Fibroblast of skin of scalp (primary cell): ENCODE measurements around the gene ZDHHC14.
A peak's percentile ranks its signal among the peaks of the same experiment; 100 is the strongest.

Experiments used
- DNase-seq: peaks from one replicate; pipeline ENCODE4 v3.0.0-alpha.2; 2013

ZDHHC14 gene

DNA sequence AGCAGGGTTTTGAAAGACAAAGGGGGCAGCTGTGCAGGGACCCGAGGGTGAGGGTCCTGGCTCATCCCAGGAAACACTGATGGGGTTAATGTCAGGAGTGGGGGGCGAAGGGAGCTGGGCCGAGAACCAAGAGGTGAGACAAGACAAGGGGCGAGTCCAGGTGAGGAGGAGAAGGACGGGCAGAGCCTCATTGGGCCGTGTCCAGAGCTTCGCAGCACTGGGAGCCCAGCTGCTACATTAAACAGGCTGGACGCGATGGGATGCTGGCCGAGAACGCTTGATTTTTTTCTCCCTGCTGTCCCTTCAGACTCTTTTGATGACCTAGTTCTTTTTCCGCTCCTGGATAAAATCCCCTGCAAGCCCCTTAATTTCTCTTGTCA is 269.3 kb downstream of the ZDHHC14 start:
- DNase-seq = no peak

DNA sequence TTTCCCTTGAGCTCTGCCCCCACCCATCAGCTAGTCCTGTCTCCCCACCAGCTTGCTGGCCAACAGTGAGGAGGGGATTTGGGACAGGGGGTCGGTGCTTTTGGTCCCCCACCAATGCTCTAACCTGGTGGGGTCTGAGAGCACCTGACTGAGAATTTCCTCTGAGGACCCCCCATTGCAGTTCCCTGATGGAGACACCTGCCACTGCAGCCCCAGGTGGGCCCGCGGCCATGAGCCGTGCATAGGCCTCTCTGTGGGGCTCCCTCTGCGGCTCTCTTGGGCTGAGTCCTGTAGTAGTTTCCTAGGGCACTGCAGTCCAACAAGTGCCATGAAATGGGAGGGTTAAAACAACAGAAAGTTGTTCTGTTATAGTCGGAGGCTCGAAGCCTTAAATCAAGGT is 269.8 kb downstream of the ZDHHC14 start:
- no peak for DNase-seq

DNA sequence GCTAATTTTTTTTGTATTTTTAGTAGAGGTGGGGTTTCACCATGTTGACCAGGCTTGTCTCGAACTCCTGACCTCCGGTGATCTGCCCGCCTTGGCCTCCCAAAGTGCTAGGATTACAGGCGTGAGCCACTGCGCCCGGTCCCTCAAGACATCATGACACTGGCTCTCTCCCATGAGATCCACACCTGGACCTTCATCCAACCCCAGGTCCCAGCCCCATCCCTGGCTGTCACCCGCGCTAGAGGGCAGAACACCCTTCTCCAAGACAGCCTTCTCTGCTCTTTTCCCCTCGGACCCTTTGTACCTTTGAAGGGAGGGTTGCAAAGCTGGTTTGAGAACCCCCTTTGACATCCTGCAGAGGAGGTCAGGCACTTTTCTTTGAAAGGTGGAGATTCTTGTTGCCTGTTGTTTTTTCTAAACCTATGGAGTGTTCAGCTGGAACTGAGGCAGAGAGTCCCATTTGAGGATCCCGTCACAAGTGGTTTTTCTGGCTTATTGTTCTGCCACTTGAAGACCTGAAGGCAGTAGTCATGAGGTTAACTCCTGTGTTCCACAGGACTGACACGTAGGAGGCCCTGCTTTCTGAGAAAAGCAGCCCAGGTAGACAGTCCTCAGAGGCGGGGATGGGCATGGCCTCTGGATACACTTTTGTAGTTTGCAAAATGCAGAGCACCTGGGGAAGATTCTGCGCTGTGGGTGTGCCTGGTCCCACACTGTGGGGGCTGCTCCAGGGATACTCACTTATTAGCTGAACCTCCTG is 270.9 kb downstream of the ZDHHC14 start:
- DNase-seq = no peak

DNA sequence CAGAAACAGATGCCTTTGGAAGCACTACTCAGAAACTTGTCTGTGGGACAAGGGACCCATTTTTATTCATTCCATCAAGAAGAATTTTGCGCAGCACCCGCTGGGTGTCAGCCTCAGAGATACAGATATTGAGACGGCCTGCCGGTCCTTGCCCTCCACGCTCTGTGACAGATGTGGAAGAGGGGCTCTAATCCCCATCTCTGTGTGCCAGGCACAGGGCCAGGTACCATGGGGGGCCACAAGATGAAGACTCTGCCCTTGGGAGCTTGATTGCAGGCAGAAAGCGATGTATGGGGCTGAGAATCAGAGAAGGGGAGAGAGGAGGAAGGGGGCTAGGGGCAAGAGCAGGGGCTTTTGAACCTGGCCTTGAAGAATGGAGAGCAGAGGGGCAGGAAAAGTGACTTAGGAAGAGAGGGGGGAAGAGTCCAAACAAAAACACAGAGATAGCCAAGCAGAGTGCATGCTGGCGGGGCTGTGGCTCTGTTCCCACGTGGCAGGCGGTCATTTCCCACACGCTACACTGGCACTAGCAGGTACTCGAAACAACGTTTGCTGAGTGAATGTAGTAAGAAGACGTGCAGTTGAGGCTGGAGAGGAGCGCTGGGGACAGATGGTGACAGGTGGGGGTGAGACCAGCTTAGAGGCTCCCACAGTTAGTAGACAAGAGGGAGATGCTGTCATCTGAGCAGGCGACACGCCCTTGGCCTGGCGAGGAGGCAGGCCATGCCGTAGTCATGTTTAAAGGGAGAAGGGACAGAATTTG is 271.8 kb downstream of the ZDHHC14 start:
- no peak for DNase-seq

DNA sequence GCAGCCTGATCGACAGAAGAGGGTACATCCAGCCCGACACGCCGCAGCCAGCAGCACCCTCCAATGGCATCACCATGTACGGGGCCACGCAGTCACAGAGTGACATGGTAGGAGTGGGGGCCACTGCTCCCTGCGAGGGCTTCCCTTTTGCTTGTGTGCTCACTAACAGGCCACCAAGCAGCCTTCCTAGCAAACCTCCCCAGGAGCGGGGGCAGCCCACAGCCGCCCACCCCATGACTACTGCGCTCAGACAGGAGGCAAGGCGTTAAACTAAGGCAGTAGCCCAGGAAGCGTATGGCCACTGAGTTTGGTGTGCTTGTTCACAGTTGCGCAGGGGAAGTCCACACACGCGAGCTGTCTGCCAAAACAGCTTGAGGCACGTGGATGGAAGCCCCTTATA is 272.5 kb downstream of the ZDHHC14 start:
- no peak for DNase-seq

DNA sequence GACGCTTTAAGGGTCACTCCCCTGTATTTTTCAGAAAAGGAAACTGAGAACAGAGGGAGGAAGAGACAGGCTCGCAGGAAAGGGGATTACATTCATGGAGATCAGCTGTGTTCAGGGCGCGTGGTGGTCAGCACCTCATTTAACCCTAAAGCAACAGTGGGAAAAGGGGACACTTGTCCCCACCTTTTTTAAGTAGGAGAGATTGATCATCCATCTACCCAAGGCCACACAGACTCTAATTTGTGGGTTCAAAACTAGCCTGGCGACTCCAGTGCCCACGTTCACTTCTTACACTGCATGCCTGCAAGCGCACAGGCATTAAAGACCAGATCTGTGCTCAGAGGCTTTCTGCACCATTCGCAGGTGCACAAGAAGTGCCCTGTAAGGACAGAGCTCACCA is 274.1 kb downstream of the ZDHHC14 start:
- DNase-seq = no peak

DNA sequence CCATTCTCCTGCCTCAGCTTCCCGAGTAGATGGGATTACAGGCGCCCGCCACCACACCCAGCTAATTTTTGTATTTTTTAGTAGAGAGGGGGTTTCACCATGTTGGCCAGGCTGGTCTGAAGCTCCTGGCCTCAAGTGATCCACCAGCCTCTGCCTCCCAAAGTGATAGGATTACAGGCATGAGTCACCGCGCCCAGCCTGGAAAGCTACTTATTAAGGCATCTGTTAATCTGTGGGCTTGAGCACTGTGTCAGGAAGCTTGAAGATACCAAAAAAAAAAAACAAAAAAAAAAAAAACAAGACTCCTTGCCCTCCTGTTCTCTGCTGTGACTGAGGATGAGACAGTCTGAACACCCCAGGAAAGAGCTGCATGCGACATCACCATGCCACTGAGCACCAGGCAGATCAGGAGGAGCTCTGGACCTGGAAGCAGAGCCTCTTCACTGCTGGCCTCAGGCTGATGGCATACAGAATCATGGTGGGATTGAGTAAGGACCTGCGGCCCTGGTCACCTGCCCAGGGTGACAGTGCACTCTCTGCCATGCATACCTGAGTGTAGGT is 275.5 kb downstream of the ZDHHC14 start:
- peak; percentile 38 for DNase-seq

DNA sequence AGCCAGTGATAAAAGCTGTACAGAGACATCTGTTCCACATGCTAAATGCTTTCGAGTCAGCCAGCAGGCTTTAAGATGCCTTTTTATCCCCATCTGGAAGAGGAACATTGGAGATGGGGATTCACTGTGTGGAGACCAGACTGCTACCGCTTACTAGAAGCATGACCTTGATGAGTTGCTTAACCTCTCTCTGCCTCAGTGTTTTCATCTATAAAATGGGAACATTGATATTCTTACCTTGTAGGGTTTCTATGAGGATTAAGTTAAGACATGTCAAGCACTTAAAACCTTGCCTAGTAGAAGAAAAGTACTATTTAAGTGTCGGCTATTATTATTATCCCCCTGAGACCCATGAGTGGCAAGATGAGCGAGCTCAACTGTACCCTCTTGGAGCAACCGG is 276.8 kb downstream of the ZDHHC14 start:
- DNase-seq = no peak

DNA sequence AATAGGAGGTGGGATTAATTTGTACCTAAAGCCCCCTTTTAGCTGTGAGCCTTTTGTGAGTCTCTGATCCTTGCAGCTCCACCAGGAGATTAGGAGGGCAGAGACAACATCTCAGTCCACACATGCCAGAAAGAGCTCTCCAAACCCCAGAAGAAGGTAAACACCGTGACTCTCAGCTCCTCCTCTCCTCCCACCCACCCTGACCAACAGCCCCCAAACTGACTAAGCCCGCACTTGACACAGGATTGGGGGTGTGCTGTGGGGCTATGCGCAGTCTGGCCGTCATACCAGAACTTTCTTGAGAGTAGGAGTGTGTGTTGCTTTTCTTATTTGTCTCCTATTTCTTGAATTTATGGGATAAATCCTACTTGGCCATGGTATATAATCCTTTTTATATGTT is 277.3 kb downstream of the ZDHHC14 start:
- no peak for DNase-seq

DNA sequence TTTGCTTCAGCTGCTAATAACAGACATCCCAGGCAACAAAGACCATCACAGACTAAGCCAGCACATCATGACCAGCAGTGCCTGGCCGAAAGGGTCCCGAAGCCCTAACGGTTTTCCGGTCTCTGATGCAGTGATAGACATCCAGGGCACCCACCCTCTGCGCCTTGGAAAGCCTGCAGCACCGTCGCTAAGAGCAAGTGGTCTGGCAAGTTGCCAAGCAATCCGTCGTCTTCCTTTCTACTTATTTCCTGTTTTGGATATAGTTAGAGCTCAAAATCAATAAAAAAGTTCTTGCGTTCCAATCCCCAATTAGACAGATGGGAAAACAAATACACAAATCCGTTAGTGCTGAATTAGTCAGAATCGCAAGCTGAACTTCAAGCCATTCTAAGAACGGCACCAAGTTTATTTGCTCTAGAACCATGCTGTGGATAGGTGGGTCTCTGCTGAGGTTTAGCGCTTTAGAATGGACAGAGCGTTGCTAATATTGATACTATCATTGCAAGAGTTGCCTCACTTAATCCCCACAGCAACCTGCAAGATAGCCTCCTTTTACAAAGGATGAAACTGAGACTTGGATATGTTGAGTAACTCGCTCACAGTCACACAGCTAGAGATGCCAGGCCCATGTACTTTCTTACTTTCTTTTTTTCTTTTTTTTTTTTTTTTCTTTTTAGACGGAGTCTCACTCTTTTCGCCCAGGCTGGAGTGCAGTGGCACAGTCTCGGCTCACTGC is 278.7 kb downstream of the ZDHHC14 start:
- DNase-seq = no peak

DNA sequence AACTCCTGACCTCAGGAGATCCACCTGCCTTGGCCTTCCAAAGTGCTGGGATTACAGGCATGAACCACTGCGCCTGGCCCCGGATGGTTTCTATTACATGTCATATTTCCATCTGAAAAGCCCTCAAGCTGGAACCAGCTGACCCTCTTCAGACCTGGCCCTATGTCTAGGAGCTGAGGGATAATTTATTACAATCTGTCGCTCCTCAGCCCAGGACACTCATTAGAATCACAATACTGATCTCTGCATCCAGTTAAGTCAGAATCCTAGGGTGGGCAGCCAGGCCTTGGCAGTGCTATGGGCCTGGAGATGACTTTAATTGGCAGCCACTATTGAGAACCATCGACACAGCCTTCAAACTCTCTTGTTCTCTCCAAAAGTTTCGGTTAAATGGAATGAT is 279.4 kb downstream of the ZDHHC14 start:
- no peak for DNase-seq

DNA sequence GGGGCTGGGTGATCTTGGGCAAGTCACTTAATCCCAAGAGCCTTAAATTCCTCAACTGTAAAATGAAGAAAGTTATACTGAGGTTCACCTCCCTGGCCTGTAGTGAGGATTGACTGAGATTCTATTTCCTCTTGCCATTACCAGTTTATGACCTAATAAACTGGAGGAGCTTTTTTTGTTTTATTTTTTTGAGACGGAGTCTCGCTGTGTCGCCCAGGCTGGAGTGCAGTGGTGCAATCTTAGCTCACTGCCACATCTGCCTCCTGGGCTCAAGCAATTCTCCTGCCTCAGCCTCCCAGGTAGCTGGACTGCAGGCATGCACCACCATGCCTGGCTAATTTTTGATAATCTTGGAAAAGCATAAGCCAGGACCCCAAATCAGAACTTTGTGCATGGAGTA is 280.7 kb downstream of the ZDHHC14 start:
- DNase-seq = no peak

DNA sequence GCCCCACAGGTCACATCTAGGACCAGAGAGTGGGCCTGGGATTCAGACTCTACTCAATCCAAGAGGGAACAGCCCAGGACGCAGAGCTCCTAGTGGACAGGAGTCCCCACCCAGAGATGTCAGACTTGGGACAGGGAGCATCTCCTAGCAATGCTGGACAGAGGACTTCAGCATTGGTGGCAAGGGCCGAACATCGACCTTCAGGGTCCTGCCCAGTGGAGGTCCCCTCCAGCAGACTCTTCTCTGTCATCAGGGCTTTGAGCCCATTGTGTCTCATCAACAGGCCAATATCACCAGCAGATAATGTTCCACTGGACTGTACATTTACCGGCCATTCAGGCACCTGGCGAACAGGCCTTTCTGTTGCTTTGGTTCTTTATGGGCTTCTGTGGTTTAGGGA is 282.3 kb downstream of the ZDHHC14 start:
- DNase-seq = no peak

DNA sequence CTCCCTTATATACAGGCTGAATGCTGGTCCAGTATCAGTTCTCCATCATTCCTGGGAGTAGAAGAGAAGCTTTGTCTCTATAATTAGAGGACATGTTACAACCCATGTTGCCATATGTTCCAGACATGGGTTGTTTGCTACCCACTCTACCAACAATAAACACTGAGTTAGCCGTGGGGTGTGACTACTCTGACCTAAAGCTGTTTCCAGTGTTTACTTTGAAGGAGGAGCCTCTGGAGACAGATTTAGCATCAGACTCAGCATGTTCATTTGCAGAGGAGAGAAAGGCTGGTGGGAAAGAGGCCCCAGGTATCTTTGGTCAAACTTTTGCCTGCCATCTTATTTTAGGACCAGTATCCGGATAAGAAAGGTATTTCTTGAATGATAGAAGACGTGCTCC is 284.2 kb downstream of the ZDHHC14 start:
- DNase-seq = no peak

DNA sequence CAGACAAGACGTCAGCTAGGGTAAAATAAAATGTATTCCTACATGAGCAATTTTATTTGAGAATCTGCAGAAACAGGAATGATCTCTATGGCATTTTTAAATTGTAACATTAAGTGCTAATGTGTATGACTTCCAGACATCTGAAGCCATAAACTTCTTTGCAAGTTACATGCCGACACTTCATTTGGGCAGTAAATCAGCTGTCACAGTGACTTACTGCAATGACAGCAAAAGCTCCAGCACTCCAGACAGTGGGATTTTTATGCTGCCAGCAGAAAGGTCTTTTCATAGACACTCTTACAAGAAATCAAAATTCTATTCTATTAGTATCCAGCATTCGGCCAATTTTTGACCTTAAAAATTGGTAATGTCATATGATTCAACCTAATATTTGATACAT is 285.7 kb downstream of the ZDHHC14 start:
- DNase-seq = no peak

DNA sequence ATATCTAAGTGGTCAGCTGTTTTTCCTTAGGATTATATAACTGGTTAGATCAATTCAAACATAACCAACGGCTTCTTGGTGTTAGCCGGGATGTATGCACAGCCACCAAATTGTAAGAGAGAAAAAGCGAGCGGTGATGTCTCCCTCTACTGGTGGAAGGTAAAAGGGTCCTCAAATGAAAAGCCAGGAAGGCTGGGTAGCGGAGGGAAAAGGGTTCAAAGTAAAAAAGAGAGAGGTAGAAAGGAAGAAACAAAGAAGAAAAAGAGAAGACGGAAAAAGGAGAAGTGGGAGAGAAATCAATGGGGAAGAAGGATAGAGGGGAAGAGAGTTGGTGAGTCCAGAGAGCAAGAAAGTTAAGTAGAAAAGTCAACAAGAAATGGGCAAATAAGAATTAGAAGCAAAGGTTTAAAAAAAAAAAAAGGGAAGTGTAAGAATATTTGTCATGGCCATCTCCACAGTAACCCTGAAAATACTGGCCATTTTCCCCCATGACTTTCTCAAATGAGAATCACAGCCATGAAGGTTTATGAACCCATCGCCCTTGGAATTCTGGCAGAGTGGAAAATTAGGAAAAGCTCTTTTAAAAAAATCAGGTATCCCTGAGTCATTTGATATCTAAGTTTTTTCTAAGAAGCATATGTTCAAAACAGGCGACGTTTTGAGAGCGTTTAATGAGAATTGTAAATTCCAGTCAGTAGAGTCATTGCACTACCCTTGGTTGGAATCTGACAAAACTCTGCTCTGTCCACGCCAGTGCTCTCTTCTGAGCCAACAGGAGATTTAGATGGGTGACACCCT is 286.4 kb downstream of the ZDHHC14 start:
- peak; percentile 67 for DNase-seq

DNA sequence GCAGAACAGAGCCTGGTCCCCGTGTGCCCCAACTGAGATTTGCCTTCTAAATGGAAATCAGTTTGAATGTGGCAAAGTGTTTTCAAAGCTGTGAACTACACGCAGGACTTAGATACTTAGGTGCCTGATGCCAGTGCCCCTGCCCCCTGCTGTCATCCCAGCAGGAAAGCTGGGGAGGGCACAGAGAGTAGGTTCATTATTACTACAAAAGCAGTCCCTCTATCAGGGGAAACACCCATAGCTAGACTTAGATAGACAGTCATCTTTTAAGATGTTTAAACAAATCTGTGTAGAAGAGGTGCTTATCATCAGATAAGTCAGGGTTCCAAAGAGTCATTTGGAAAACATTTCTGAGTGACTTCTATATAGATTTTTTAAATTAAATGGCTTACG is 287.0 kb downstream of the ZDHHC14 start:
- no peak for DNase-seq

DNA sequence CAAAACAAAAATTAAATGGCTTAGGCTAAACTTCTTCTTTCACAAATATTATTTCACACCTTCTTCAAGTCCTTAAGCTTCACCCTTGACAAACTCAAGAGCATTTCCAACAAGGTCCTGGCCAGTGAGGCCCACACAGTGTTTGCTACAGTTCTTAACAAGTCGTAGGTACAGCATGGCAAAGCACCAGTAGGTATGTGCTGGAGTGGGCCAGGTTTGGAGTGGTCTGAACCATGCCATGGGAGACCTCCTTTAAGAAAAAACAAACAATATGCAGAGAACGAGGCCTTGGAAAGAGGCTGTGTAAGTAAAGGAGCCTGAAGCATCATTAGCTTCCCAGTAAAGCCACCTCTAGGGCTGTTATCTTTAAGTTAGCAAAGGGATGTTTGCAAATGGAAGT is 287.7 kb downstream of the ZDHHC14 start:
- DNase-seq = no peak

DNA sequence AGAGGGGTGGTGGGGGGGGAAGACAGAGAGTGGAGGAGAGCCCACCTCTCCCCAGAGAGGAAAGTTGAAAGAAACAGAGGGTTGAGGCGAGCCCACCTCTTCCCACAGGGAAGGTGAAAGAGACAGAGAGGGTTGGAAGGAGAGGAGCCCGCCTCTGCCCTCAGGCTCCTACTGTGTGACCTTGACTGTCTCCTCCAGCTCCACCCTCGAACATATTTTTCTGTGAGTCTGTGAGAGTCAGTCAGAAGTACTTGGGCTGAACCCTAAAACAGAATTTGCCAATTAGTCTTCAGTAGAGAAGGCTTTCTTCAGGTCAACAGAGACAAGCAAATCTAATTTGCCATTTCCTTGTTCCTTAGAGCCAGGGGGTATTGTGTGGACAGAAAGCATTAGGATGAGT is 288.3 kb downstream of the ZDHHC14 start:
- DNase-seq = no peak

DNA sequence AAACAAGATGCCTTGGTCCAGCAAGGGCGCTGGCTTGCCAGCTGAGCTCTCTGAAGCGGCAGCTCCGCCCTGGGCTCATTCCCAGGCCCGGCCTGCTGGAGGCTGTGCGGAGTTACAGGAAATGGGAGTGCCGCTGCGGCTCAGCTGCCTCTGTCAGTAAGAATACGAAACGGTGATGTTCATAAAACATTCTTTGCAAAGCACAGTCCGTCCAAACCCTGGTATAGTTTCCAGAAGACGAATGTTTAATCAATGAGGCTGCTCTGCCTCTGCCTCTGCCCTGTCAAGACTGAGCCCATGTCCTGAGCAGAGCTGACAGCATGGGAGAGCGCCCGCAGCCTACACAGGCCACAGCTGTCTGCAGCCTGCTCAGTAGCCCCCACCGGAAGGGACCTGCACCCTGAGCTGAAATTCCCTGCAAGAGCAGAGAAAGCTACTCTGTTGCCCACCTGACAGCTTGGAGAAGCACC is 288.8 kb downstream of the ZDHHC14 start:
- peak; percentile 73 for DNase-seq

DNA sequence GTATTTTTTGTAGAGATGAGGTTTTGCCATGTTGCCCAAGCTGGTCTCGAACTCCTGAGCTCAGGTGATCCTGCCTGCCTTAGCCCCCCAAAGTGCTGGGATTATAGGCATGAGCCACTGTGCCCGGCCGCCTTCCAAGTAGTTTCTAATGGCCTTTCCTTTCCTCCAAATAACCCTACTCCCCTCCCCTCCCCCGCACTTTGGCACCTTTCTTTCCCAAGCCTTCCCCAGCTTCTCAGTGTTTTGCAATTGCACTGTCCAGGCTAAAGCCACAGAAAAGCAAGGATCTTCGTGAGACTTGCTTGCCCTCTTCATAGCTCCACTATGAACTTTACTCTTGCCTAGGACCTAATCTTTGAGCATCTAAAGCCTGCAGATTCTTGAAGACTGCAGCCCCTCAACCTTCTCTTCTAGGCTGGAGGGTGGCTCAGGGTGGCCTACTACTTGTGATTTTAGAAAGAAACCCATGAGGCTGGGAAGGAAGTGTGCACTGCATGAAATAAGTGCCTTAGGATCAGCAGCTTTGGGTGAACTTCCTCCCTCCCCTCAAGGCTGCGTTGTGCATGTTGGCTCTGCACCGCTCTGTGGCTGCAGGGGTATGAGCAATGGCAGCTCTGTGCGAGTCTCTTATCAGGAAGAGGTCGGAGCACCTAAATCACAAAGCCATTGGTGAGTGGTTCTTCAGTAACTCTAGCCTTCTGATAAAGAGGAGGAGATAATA is 289.6 kb downstream of the ZDHHC14 start:
- DNase-seq = no peak
